ENCODE results near the gene CD200R1.

DNA sequence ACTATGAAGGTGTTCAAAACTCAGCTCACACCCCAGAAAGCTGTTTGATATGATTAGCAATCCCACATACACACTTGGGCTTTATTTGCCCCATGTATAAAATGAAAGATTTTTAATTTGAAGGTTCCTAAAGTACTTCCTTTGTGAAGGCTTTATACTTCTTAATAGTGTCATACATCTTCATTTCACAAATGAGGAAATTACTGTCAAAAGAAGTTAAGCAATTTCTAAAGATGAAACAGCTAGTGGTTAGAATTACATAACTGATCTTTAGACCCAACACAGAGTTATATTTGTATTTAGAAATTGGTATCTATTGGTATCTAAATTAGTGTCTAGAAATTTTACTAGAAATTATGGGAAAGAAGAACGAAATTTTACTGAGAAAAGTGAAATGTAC lies 7.1 kb downstream of the CD200R1 start:
- TF ChIP-seq, protein P1, sequence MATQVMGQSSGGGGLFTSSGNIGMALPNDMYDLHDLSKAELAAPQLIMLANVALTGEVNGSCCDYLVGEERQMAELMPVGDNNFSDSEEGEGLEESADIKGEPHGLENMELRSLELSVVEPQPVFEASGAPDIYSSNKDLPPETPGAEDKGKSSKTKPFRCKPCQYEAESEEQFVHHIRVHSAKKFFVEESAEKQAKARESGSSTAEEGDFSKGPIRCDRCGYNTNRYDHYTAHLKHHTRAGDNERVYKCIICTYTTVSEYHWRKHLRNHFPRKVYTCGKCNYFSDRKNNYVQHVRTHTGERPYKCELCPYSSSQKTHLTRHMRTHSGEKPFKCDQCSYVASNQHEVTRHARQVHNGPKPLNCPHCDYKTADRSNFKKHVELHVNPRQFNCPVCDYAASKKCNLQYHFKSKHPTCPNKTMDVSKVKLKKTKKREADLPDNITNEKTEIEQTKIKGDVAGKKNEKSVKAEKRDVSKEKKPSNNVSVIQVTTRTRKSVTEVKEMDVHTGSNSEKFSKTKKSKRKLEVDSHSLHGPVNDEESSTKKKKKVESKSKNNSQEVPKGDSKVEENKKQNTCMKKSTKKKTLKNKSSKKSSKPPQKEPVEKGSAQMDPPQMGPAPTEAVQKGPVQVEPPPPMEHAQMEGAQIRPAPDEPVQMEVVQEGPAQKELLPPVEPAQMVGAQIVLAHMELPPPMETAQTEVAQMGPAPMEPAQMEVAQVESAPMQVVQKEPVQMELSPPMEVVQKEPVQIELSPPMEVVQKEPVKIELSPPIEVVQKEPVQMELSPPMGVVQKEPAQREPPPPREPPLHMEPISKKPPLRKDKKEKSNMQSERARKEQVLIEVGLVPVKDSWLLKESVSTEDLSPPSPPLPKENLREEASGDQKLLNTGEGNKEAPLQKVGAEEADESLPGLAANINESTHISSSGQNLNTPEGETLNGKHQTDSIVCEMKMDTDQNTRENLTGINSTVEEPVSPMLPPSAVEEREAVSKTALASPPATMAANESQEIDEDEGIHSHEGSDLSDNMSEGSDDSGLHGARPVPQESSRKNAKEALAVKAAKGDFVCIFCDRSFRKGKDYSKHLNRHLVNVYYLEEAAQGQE (IDR thresholded peaks at IDR 0.05; ENCODE audit: unreplicated experiment) = no peak
- TF ChIP-seq, protein P2, sequence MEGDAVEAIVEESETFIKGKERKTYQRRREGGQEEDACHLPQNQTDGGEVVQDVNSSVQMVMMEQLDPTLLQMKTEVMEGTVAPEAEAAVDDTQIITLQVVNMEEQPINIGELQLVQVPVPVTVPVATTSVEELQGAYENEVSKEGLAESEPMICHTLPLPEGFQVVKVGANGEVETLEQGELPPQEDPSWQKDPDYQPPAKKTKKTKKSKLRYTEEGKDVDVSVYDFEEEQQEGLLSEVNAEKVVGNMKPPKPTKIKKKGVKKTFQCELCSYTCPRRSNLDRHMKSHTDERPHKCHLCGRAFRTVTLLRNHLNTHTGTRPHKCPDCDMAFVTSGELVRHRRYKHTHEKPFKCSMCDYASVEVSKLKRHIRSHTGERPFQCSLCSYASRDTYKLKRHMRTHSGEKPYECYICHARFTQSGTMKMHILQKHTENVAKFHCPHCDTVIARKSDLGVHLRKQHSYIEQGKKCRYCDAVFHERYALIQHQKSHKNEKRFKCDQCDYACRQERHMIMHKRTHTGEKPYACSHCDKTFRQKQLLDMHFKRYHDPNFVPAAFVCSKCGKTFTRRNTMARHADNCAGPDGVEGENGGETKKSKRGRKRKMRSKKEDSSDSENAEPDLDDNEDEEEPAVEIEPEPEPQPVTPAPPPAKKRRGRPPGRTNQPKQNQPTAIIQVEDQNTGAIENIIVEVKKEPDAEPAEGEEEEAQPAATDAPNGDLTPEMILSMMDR (conservative IDR thresholded peaks at IDR 0.05; ENCODE audit: low read depth in 2 of 2) = no peak
- TF ChIP-seq CREB1 (CRISPR knock-in tag; IDR thresholded peaks at IDR 0.05; ENCODE audit: low read depth) (no peak), POLR2AphosphoS5 (IDR thresholded peaks at IDR 0.05; ENCODE audit: low read depth) (no peak), EZH2 (IDR thresholded peaks at IDR 0.05; ENCODE audit: low read depth, unreplicated experiment) (no peak), STAT1 (IDR thresholded peaks at IDR 0.05; ENCODE audit: unreplicated experiment) (no peak), EZH2phosphoT487 (IDR thresholded peaks at IDR 0.05; ENCODE audit: unreplicated experiment) (no peak)
- TF ChIP-seq, protein P3, sequence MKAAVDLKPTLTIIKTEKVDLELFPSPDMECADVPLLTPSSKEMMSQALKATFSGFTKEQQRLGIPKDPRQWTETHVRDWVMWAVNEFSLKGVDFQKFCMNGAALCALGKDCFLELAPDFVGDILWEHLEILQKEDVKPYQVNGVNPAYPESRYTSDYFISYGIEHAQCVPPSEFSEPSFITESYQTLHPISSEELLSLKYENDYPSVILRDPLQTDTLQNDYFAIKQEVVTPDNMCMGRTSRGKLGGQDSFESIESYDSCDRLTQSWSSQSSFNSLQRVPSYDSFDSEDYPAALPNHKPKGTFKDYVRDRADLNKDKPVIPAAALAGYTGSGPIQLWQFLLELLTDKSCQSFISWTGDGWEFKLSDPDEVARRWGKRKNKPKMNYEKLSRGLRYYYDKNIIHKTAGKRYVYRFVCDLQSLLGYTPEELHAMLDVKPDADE (IDR thresholded peaks at IDR 0.05) = no peak

Data from GM23338 (cell line).